Measurements from ENCODE around the gene TANK. TPM values are rescaled to one million over a fixed set of nuclear protein-coding genes. Genes with fewer than 3 reads are reported as not detected.

The TANK gene
- total and polyA plus RNA-seq, 4 donors = 35.2 to 144 (median 61.0) TPM

DNA sequence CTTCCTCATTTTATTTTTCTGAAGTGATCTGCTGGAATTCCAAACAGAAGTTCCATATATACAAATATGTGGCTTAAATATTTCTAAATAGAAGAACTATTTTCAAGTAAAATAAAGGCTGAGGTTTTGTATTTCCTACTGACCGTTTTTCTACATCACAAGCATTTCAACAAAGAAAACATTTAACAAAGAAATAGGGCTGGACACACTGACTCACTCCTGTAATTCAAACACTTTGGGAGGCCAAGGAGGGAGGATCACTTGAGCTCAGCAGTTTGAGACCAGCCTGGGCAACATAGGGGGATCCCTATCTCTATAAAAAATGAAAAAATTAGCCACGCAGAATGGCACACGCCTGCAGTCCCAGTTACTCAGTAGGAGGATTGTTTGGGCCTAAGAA, 44.6 kb downstream of the TANK start:
- no peaks in the 10 kb centered on the region for H3K9me3 ChIP-seq (ENCODE audit: control insufficient read depth in 4 of 4, insufficient read depth in 3 of 4, low read length in 3 of 4)
- H3K27ac ChIP-seq (ENCODE audit: low read depth in 1 of 2, low read length in 1 of 2) = no peak overlapping the region
- peaks cover 0 to 3% (median 0%) of the 10 kb centered on the region in 5 donors for H3K4me1 ChIP-seq (ENCODE audit: control insufficient read depth in 5 of 5, insufficient read depth in 5 of 5, low read length in 5 of 5)
- WGBS, 2 donors = 77 to 83% methylated on average over 3 of the region's 3 CpGs
- DNase-seq (no peak), ATAC-seq (ENCODE audit: insufficient read depth, low FRiP score) (no peak)
- H3K27me3 ChIP-seq (ENCODE audit: control insufficient read depth in 3 of 3, insufficient read depth in 3 of 3, low read length in 2 of 3) = no peaks in the 10 kb centered on the region
- no peak overlapping the region for H3K9ac ChIP-seq (ENCODE audit: insufficient read depth in 1 of 2, low read length in 2 of 2)
- TF ChIP-seq, protein P1, sequence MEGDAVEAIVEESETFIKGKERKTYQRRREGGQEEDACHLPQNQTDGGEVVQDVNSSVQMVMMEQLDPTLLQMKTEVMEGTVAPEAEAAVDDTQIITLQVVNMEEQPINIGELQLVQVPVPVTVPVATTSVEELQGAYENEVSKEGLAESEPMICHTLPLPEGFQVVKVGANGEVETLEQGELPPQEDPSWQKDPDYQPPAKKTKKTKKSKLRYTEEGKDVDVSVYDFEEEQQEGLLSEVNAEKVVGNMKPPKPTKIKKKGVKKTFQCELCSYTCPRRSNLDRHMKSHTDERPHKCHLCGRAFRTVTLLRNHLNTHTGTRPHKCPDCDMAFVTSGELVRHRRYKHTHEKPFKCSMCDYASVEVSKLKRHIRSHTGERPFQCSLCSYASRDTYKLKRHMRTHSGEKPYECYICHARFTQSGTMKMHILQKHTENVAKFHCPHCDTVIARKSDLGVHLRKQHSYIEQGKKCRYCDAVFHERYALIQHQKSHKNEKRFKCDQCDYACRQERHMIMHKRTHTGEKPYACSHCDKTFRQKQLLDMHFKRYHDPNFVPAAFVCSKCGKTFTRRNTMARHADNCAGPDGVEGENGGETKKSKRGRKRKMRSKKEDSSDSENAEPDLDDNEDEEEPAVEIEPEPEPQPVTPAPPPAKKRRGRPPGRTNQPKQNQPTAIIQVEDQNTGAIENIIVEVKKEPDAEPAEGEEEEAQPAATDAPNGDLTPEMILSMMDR (IDR thresholded peaks at IDR 0.05; ENCODE audit: control extremely low read depth, extremely low read depth) = no peak
- H3K4me3 ChIP-seq = no peak overlapping the region
- H3K36me3 ChIP-seq (ENCODE audit: control insufficient read depth in 4 of 4, insufficient read depth in 4 of 4, low read length in 4 of 4) = peaks cover 0 to 15% (median 4%) of the 10 kb centered on the region in 4 donors

DNA sequence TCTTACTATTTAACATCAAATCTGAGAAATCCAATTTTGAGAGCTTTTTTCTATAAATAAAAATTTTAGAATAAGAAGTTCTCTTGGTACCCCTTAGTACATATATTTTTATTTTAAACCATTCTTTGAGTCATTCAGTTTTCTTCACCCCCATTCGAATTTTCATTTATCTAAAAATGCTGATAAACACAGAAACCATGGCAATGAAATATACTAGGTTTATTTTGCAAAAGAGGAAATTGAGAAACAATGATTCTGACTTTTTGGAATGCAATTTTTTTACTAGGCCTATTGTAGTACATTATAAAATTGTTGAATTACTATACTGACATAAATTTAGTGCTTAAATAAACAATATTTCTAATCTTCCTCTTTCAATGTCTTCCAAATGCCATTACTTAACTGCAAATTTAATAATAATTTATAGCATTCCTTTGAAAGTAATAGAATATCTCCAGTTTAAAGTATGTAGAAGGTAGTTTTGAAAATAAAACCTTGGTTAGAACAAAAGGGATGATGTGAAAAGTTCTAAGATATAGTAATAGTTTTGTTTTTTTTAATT, 46.3 kb downstream of the TANK start:
- Histone ChIP-seq H3K27ac (ENCODE audit: low read depth in 1 of 2, low read length in 1 of 2) (no peak overlapping the region), H3K4me1 (ENCODE audit: control insufficient read depth in 5 of 5, insufficient read depth in 5 of 5, low read length in 5 of 5) (peaks cover 0 to 3% (median 0%) of the 10 kb centered on the region in 5 donors), H3K4me3 (no peak overlapping the region), H3K27me3 (ENCODE audit: control insufficient read depth in 3 of 3, insufficient read depth in 3 of 3, low read length in 2 of 3) (no peaks in the 10 kb centered on the region), H3K36me3 (ENCODE audit: control insufficient read depth in 4 of 4, insufficient read depth in 4 of 4, low read length in 4 of 4) (peaks cover 6 to 13% (median 7%) of the 10 kb centered on the region in 4 donors), H3K9me3 (ENCODE audit: control insufficient read depth in 4 of 4, insufficient read depth in 3 of 4, low read length in 3 of 4) (no peaks in the 10 kb centered on the region), H3K9ac (ENCODE audit: insufficient read depth in 1 of 2, low read length in 2 of 2) (no peak overlapping the region)
- WGBS, 2 donors = 33 to 50% methylated on average over 1 of the region's 1 CpG
- peak in 1 of 3 donors; percentile 17 for DNase-seq
- ATAC-seq (ENCODE audit: insufficient read depth, low FRiP score) = no peak
- TF ChIP-seq, protein P1 (IDR thresholded peaks at IDR 0.05; ENCODE audit: control extremely low read depth, extremely low read depth) = no peak

DNA sequence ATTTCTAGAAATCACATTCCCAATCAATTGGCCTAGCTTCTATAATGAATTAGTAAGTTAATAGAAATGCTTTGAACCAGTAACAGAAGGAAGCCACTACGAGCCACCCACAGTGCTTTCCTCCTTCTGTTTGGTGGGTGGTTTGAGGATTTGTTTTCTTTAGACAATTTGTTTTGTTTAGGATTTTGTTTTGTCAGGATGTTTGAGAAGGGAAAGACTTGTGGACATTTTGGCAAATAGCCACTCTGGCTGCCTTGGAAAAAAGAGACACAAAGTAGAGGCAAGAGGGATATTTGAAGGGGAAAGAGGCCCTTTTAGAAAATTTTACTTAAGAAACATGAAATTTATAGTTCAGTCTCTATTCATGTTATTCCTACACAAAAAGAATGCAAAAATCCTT, 47.7 kb downstream of the TANK start:
- H3K4me3 ChIP-seq = no peak overlapping the region
- no peak overlapping the region for H3K27ac ChIP-seq (ENCODE audit: low read depth in 1 of 2, low read length in 1 of 2)
- H3K36me3 ChIP-seq (ENCODE audit: control insufficient read depth in 4 of 4, insufficient read depth in 4 of 4, low read length in 4 of 4) = peaks cover 6 to 19% (median 10%) of the 10 kb centered on the region in 4 donors
- DNase-seq = peak in 2 of 3 donors; percentile 5 to 31
- no peak overlapping the region for H3K9ac ChIP-seq (ENCODE audit: insufficient read depth in 1 of 2, low read length in 2 of 2)
- peaks cover 0 to 3% (median 0%) of the 10 kb centered on the region in 5 donors for H3K4me1 ChIP-seq (ENCODE audit: control insufficient read depth in 5 of 5, insufficient read depth in 5 of 5, low read length in 5 of 5)
- no peaks in the 10 kb centered on the region for H3K9me3 ChIP-seq (ENCODE audit: control insufficient read depth in 4 of 4, insufficient read depth in 3 of 4, low read length in 3 of 4)
- 69 to 76% methylated on average over 1 of the region's 1 CpG for WGBS, 2 donors
- TF ChIP-seq, protein P1 (IDR thresholded peaks at IDR 0.05; ENCODE audit: control extremely low read depth, extremely low read depth) = no peak
- no peaks in the 10 kb centered on the region for H3K27me3 ChIP-seq (ENCODE audit: control insufficient read depth in 3 of 3, insufficient read depth in 3 of 3, low read length in 2 of 3)
- ATAC-seq (ENCODE audit: insufficient read depth, low FRiP score) = no peak
